Head of caudate nucleus (tissue), 42 donors: ENCODE data around the gene ATMIN.

Experiments
- DNase-seq, 42 donors: peaks; one replicate each; pipeline versions ENCODE4 v3.0.0 to v3.0.0-alpha.2; 2020 to 2021; ENCODE audit warnings: mixed read lengths in 7 of 42
- intact Hi-C: fragments of 100-400 bp; cut with DNase I; formaldehyde crosslinking; loops from one replicate; pipeline ENCODE4 v1.15.0; 2022

The ATMIN gene

GRCh38 chr16:81096715-81097208 is 61.1 kb downstream of the ATMIN start:
- intact Hi-C loops, result loop anchor here (2.0 to 10.0 kb wide), 3 partner anchors 20 to 218 kb away; partner anchors contain the start of genes C16orf46 and GAN

More at GRCh38 chr16:81096715-81097208, 61.1 kb downstream of the ATMIN start:
- DNase-seq, result peak in 5 of 42 donors; percentile 2 to 27 (median 22)
